HG03045 (cell line): ENCODE results near the gene RPL29.

Experiments
- ATAC-seq: cut with Tn5 transposase; IDR thresholded peaks from one replicate; pipeline ENCODE4 v1.9.1; 2021; ENCODE audit warnings: mild to moderate bottlenecking, moderate library complexity; ENCODE audit not compliant: unreplicated experiment

Gene RPL29

GRCh38 chr3:52026041-52026440 is 30.3 kb upstream of the RPL29 start:
- no peak for ATAC-seq

GRCh38 chr3:52025453-52025852 is 29.8 kb upstream of the RPL29 start:
- ATAC-seq, result no peak

- ATAC-seq, result no peak
These were observed 29.2 kb upstream of the RPL29 start for GRCh38 chr3:52024765-52025452.

GRCh38 chr3:52023860-52024764 is 28.4 kb upstream of the RPL29 start:
- no peak for ATAC-seq

GRCh38 chr3:52023101-52023770 is 27.5 kb upstream of the RPL29 start:
- no peak for ATAC-seq

- ATAC-seq, result no peak
These were observed 26.8 kb upstream of the RPL29 start for GRCh38 chr3:52022323-52023100.

- no peak for ATAC-seq
These were observed 26.0 kb upstream of the RPL29 start for GRCh38 chr3:52021489-52022268.

GRCh38 chr3:52020796-52021195 is 25.1 kb upstream of the RPL29 start:
- no peak for ATAC-seq

GRCh38 chr3:52019352-52020080 is 23.8 kb upstream of the RPL29 start:
- no peak for ATAC-seq

GRCh38 chr3:52018319-52019000 is 22.8 kb upstream of the RPL29 start:
- ATAC-seq, result no peak

GRCh38 chr3:52017586-52017985 is 21.9 kb upstream of the RPL29 start:
- ATAC-seq, result no peak

GRCh38 chr3:52015438-52016228 is 19.9 kb upstream of the RPL29 start:
- no peak for ATAC-seq

- no peak for ATAC-seq
These were observed 18.9 kb upstream of the RPL29 start for GRCh38 chr3:52014613-52015012.

- ATAC-seq, result no peak
These were observed 18.3 kb upstream of the RPL29 start for GRCh38 chr3:52013802-52014598.

- ATAC-seq, result no peak
These were observed 17.0 kb upstream of the RPL29 start for GRCh38 chr3:52012699-52013098.

GRCh38 chr3:52010431-52010830 is 14.7 kb upstream of the RPL29 start:
- no peak for ATAC-seq

- no peak for ATAC-seq
These were observed 11.6 kb upstream of the RPL29 start for GRCh38 chr3:52007291-52007690.
